ENCODE measurements around the gene HOMEZ. TPM values are rescaled to one million over a fixed set of nuclear protein-coding genes. Genes with fewer than 3 reads are reported as not detected.

HOMEZ gene
- total RNA-seq, 1 experiment from 2014 or later, result 6.2 TPM

- no peak overlapping the region for H3K4me2 ChIP-seq (ENCODE audit: insufficient read depth, insufficient read length, low read length)
- H3K23me2 ChIP-seq (ENCODE audit: insufficient read length, low read depth, low read length, poor library complexity, severe bottlenecking), result no peaks in the 10 kb centered on the region
- H2BK15ac ChIP-seq (ENCODE audit: low read depth, low read length), result no peak overlapping the region
- H3K14ac ChIP-seq (ENCODE audit: insufficient read depth, low read length), result no peak overlapping the region
- peaks cover 1 to 4% of the 10 kb centered on the region in 2 experiments for H3K4me1 Mint-ChIP-seq
- no peak overlapping the region for H3K4ac ChIP-seq (ENCODE audit: low read depth, low read length)
- no peak overlapping the region for H2AK5ac ChIP-seq (ENCODE audit: insufficient read length, low read length)
- no peak overlapping the region for H3K27ac Mint-ChIP-seq
- no peaks in the 10 kb centered on the region for H3K27me3 ChIP-seq (ENCODE audit: insufficient read depth, low read length)
- no peak overlapping the region for H4K91ac ChIP-seq (ENCODE audit: insufficient read length, low read depth, low read length)
- H4K20me1 ChIP-seq (ENCODE audit: control insufficient read depth, insufficient read depth, insufficient read length), result no peaks in the 10 kb centered on the region
- H3K9me3 ChIP-seq (ENCODE audit: control insufficient read depth, low read depth, low read length), result no peaks in the 10 kb centered on the region
- no peaks in the 10 kb centered on the region for H3K4me1 ChIP-seq (ENCODE audit: insufficient read depth, low read length)
- H2BK120ac ChIP-seq (ENCODE audit: low read depth, low read length, poor library complexity, severe bottlenecking), result no peak overlapping the region
- peak; percentile 93 for TF ChIP-seq CTCF (conservative IDR thresholded peaks at IDR 0.05)
- H3K56ac ChIP-seq (ENCODE audit: insufficient read length, low read depth, low read length), result no peak overlapping the region
- H3K27ac ChIP-seq (ENCODE audit: insufficient read length, low read depth, low read length), result no peak overlapping the region
- H3K79me1 ChIP-seq (ENCODE audit: insufficient read depth, low read depth, low read length, poor library complexity, severe bottlenecking), result no peaks in the 10 kb centered on the region
- no peak overlapping the region for H3K9ac ChIP-seq (ENCODE audit: extremely low read depth, insufficient read length, low read length)
- no peak overlapping the region for H3K23ac ChIP-seq (ENCODE audit: insufficient read length, low read depth, low read length)
- peaks cover 2% of the 10 kb centered on the region; the same call in 1 of the 2 replicates for H3K27me3 Mint-ChIP-seq (ENCODE audit: low read depth)
- H3K36me3 Mint-ChIP-seq (ENCODE audit: insufficient read depth in 1 of 3, low read depth in 3 of 3), result peaks cover 17 to 32% (median 31%) of the 10 kb centered on the region in 3 experiments
- no peak overlapping the region for H4K5ac ChIP-seq (ENCODE audit: insufficient read length, low read depth, low read length)
- H3T11ph ChIP-seq (ENCODE audit: low read length), result no peak overlapping the region
- H2BK12ac ChIP-seq (ENCODE audit: insufficient read length, low read depth, low read length), result no peak overlapping the region
- DNase-seq, result peak; percentile 62
- no peak overlapping the region for H2BK5ac ChIP-seq (ENCODE audit: insufficient read length, low read length)
- H3K9me3 Mint-ChIP-seq, result no peaks in the 10 kb centered on the region
- no peak overlapping the region for H2AFZ ChIP-seq (ENCODE audit: low read length)
- no peak overlapping the region for H3K18ac ChIP-seq (ENCODE audit: insufficient read length, low read depth, low read length)
- no peak overlapping the region for H3K4me3 Mint-ChIP-seq
- H2BK20ac ChIP-seq (ENCODE audit: low read depth, low read length, poor library complexity, severe bottlenecking), result no peak overlapping the region
- H4K8ac ChIP-seq (replicated peaks; ENCODE audit: insufficient read length, low read depth, low read length), result no peak overlapping the region
- H3K79me2 ChIP-seq (ENCODE audit: insufficient read depth, low read length), result no peaks in the 10 kb centered on the region
- WGBS (ENCODE audit: extremely low coverage, insufficient read length, low lambda C conversion rate), result no CpG with 5 or more reads among the region's 4 CpGs
Observed at GRCh38 chr14:23327947-23328744, 42.2 kb upstream of the HOMEZ start.
